Measurements from ENCODE around the gene RAD51B.

GRCh38 chr14:67952786-67953185, 133.2 kb downstream of the RAD51B start:
- TF ChIP-seq CTCF (IDR thresholded peaks at IDR 0.05) (no peak), POLR2A (IDR thresholded peaks at IDR 0.05) (no peak)

Measured in thyroid gland (tissue), 4 donors.